GM06990 (cell line): Measurements from ENCODE around the gene MED20.
"Not testable (repeated sequence)": the region's sequence is repeated elsewhere in the genome, so short reads cannot be mapped to it uniquely, and the experiment has no call there.

Experiments
- DNase-seq: peaks from one replicate; pipeline ENCODE4 v3.0.0-alpha.2; 2011; ENCODE audit not compliant: insufficient read length; ENCODE audit errors: extremely low read depth
- H3K27me3 ChIP-seq: replicated peaks from 2 replicates; pipeline ENCODE4 v1.6.0; 2011; ENCODE audit warnings: low read length; ENCODE audit not compliant: control insufficient read depth, insufficient read depth
- H3K36me3 ChIP-seq: 2 replicates; pipeline ENCODE4 v1.5.1; 2011; ENCODE audit warnings: low read length; ENCODE audit not compliant: control insufficient read depth, insufficient read depth
- H3K4me3 ChIP-seq: replicated peaks from 2 replicates; pipeline ENCODE4 v1.5.1; 2011; ENCODE audit warnings: low read depth, mild to moderate bottlenecking, control low read depth, low read length
- CTCF ChIP-seq: IDR thresholded peaks from 2 replicates; pipeline ENCODE4 v1.5.1; 2011; ENCODE audit warnings: low read length, control low read depth, mild to moderate bottlenecking, inconsistent platforms; ENCODE audit not compliant: insufficient read depth, poor library complexity, severe bottlenecking

MED20 gene

GRCh38 chr6:41957117-41957516 lies 36.2 kb upstream of the MED20 start:
- Histone ChIP-seq H3K36me3 (no peaks in the 10 kb centered on the region), H3K27me3 (no peaks in the 10 kb centered on the region), H3K4me3 (no peak overlapping the region)
- DNase-seq = no peak
- no peak for TF ChIP-seq CTCF

- no peak for DNase-seq
- H3K4me3 ChIP-seq = no peak overlapping the region
- no peaks in the 10 kb centered on the region for H3K27me3 ChIP-seq
- TF ChIP-seq CTCF = no peak
- H3K36me3 ChIP-seq = no peaks in the 10 kb centered on the region
Measured at GRCh38 chr6:41955412-41955811, 34.5 kb upstream of the MED20 start.

GRCh38 chr6:41954668-41955067 lies 33.7 kb upstream of the MED20 start:
- Histone ChIP-seq H3K4me3 (no peak overlapping the region), H3K27me3 (no peaks in the 10 kb centered on the region), H3K36me3 (no peaks in the 10 kb centered on the region)
- DNase-seq = no peak
- no peak for TF ChIP-seq CTCF

GRCh38 chr6:41947581-41948220 lies 26.8 kb upstream of the MED20 start:
- no peak for TF ChIP-seq CTCF
- Histone ChIP-seq H3K4me3 (no peak overlapping the region), H3K27me3 (no peaks in the 10 kb centered on the region), H3K36me3 (no peaks in the 10 kb centered on the region)
- no peak for DNase-seq

- no peak for TF ChIP-seq CTCF
- no peak for DNase-seq
- Histone ChIP-seq H3K36me3 (peaks cover 2% of the 10 kb centered on the region; the same call in 1 of the 2 replicates), H3K4me3 (no peak overlapping the region), H3K27me3 (no peaks in the 10 kb centered on the region)
Measured at GRCh38 chr6:41943456-41943855, 22.5 kb upstream of the MED20 start.

- H3K4me3 ChIP-seq, DNase-seq, H3K36me3 ChIP-seq, H3K27me3 ChIP-seq: not testable (repeated sequence)
Measured at GRCh38 chr6:41942882-41943281, 21.9 kb upstream of the MED20 start.
